HG02852 (cell line): Measurements from ENCODE around the gene CADM1.

ENCODE experiments used
- ATAC-seq: cut with Tn5 transposase; IDR thresholded peaks from one replicate; pipeline ENCODE4 v1.9.1; 2021; ENCODE audit warnings: mild to moderate bottlenecking, moderate library complexity; ENCODE audit not compliant: unreplicated experiment

Gene CADM1

GRCh38 chr11:115504276-115505158 is at the start of gene CADM1:
TSS of gene CADM1 (minus strand) at chr11:115504415.
- peak; percentile 80 for ATAC-seq

- ATAC-seq, result no peak
Observed at GRCh38 chr11:115552773-115553438, 48.7 kb upstream of the CADM1 start.

- no peak for ATAC-seq
Observed at GRCh38 chr11:115552151-115552772, 48.0 kb upstream of the CADM1 start.

- no peak for ATAC-seq
Observed at GRCh38 chr11:115550291-115551059, 46.3 kb upstream of the CADM1 start.

GRCh38 chr11:115548878-115549528 is 44.8 kb upstream of the CADM1 start:
- ATAC-seq, result no peak

GRCh38 chr11:115545581-115546210 is 41.5 kb upstream of the CADM1 start:
- no peak for ATAC-seq

GRCh38 chr11:115544422-115544948 is 40.3 kb upstream of the CADM1 start:
- ATAC-seq, result no peak

- ATAC-seq, result no peak
Observed at GRCh38 chr11:115541518-115541917, 37.3 kb upstream of the CADM1 start.

- ATAC-seq, result no peak
Observed at GRCh38 chr11:115539844-115540243, 35.6 kb upstream of the CADM1 start.

- no peak for ATAC-seq
Observed at GRCh38 chr11:115535781-115536180, 31.6 kb upstream of the CADM1 start.

GRCh38 chr11:115530752-115531151 is 26.5 kb upstream of the CADM1 start:
- ATAC-seq, result no peak

- ATAC-seq, result no peak
Observed at GRCh38 chr11:115528225-115528624, 24.0 kb upstream of the CADM1 start.

- ATAC-seq, result no peak
Observed at GRCh38 chr11:115527534-115528125, 23.4 kb upstream of the CADM1 start.

- ATAC-seq, result no peak
Observed at GRCh38 chr11:115525531-115526006, 21.4 kb upstream of the CADM1 start.

- ATAC-seq, result no peak
Observed at GRCh38 chr11:115524572-115524971, 20.4 kb upstream of the CADM1 start.

GRCh38 chr11:115523727-115524399 is 19.6 kb upstream of the CADM1 start:
- no peak for ATAC-seq

- ATAC-seq, result no peak
Observed at GRCh38 chr11:115522302-115522701, 18.1 kb upstream of the CADM1 start.

- no peak for ATAC-seq
Observed at GRCh38 chr11:115521825-115522224, 17.6 kb upstream of the CADM1 start.
